GM23338 (cell line): Measurements from ENCODE around the gene GIPC2. TPM values are rescaled to one million over a fixed set of nuclear protein-coding genes. Genes with fewer than 3 reads are reported as not detected.

ENCODE experiments used
- ATAC-seq: fragments of 200-7000 bp; cut with Tn5 transposase; 3 replicates; pipeline ENCODE4 v1.9.1; 2020
- DNase-seq: peaks from one replicate; pipeline ENCODE4 v3.0.0-alpha.2; 2015; ENCODE audit warnings: low spot score
- H2AFZ ChIP-seq: fragments of 200-600 bp; sonication (generic); 2 replicates; pipeline ENCODE4 v1.8.0; 2016; ENCODE audit warnings: antibody characterized with exemption, mild to moderate bottlenecking, moderate library complexity
- H3F3A ChIP-seq: fragments of 200-600 bp; sonication (generic); replicated peaks from 2 replicates; pipeline ENCODE4 v1.8.0; 2017; ENCODE audit warnings: antibody characterized with exemption, mixed run types, low read depth
- H3K27ac ChIP-seq: fragments of 200-600 bp; sonication (generic); 2 replicates; pipeline ENCODE4 v1.6.1; 2016; ENCODE audit warnings: low read depth
- H3K27me3 ChIP-seq: fragments of 200-600 bp; sonication (generic); 2 replicates; pipeline ENCODE4 v1.8.0; 2016; ENCODE audit warnings: mild to moderate bottlenecking, mixed run types, moderate library complexity; ENCODE audit not compliant: insufficient read depth
- H3K36me3 ChIP-seq: fragments of 200-600 bp; sonication (generic); 2 replicates; pipeline ENCODE4 v1.8.0; 2016; ENCODE audit warnings: mild to moderate bottlenecking; ENCODE audit not compliant: insufficient read depth
- H3K4me1 ChIP-seq: fragments of 200-600 bp; sonication (generic); 2 replicates; pipeline ENCODE4 v1.8.0; 2016; ENCODE audit warnings: mild to moderate bottlenecking, moderate library complexity; ENCODE audit not compliant: insufficient read depth
- H3K4me2 ChIP-seq: fragments of 200-600 bp; sonication (generic); 2 replicates; pipeline ENCODE4 v1.7.1; 2017; ENCODE audit warnings: mixed run types
- H3K4me3 ChIP-seq: fragments of 200-600 bp; sonication (generic); 2 replicates; pipeline ENCODE4 v1.6.1; 2016; ENCODE audit warnings: mixed run types
- H3K79me2 ChIP-seq: fragments of 200-600 bp; sonication (generic); replicated peaks from 2 replicates; pipeline ENCODE4 v1.8.0; 2017; ENCODE audit warnings: mild to moderate bottlenecking; ENCODE audit not compliant: insufficient read depth
- H3K9me2 ChIP-seq: fragments of 200-600 bp; sonication (generic); 2 replicates; pipeline ENCODE4 v1.8.0; 2017; ENCODE audit not compliant: insufficient read depth
- H4K20me1 ChIP-seq: fragments of 200-600 bp; sonication (generic); replicated peaks from 2 replicates; pipeline ENCODE4 v1.8.0; 2017; ENCODE audit warnings: mild to moderate bottlenecking; ENCODE audit not compliant: insufficient read depth
- H3K27ac Mint-ChIP-seq: 2 replicates; pipeline ENCODE4 v1.8.0; 2020; ENCODE audit warnings: inconsistent platforms, mild to moderate bottlenecking, moderate library complexity, mixed read lengths
- H3K27me3 Mint-ChIP-seq: 3 replicates; pipeline ENCODE4 v1.8.0; 2022; ENCODE audit warnings: low read depth, mild to moderate bottlenecking, moderate library complexity, mixed read lengths, inconsistent platforms; ENCODE audit not compliant: insufficient read depth, poor library complexity
- H3K36me3 Mint-ChIP-seq: 3 replicates; pipeline ENCODE4 v1.8.0; 2021; ENCODE audit warnings: low read depth, mild to moderate bottlenecking, inconsistent platforms, moderate library complexity, mixed read lengths
- H3K4me1 Mint-ChIP-seq: 3 replicates; pipeline ENCODE4 v1.8.0; 2020; ENCODE audit warnings: mild to moderate bottlenecking, inconsistent platforms, mixed read lengths
- H3K4me3 Mint-ChIP-seq: 3 replicates; pipeline ENCODE4 v1.8.0; 2021; ENCODE audit warnings: moderate library complexity, mild to moderate bottlenecking, inconsistent platforms, mixed read lengths
- H3K9me3 Mint-ChIP-seq: 3 replicates; pipeline ENCODE4 v1.8.0; 2020; ENCODE audit warnings: moderate library complexity, mild to moderate bottlenecking, inconsistent platforms, mixed read lengths
- EZH2phosphoT487 ChIP-seq: fragments of 200-600 bp; sonication (generic); IDR thresholded peaks from one replicate; pipeline ENCODE4 v1.8.1; 2018; ENCODE audit warnings: antibody characterized with exemption; ENCODE audit not compliant: unreplicated experiment
- NANOG ChIP-seq: IDR thresholded peaks from 2 replicates; pipeline ENCODE4 v1.6.1; 2016; ENCODE audit warnings: antibody characterized with exemption, borderline replicate concordance
- ZNF114 ChIP-seq: fragments of 250-450 bp; sonication (Bioruptor Pico); IDR thresholded peaks from 2 replicates; pipeline ENCODE4 v1.5.0; 2020; ENCODE audit warnings: mild to moderate bottlenecking, moderate library complexity
- polyA plus RNA-seq: library from polyadenylated mRNA; unstranded; fragments of >200 nt; fragmentation: Nextera tagmentation; extraction: Ambion mirVana; gene quantifications from 2 replicates; pipeline ENCODE4 v1.2.1, GENCODE V29; 2016
- total RNA-seq: library from RNA; depleted of rRNA; stranded (reverse); fragments of >200 nt; shearing (Covaris generic); gene quantifications from 2 replicates; pipeline ENCODE4 v1.2.3, GENCODE V29; 2014
- TF ChIP-seq, protein P1 (sequence below): IDR thresholded peaks from one replicate; pipeline ENCODE4 v1.6.1; 2018; ENCODE audit warnings: antibody characterized with exemption; ENCODE audit not compliant: unreplicated experiment
- TF ChIP-seq, protein P2 (sequence below), 2 experiments: fragments of 200-600 bp in 1 of 2; sonication (generic) in 1 of 2; conservative IDR thresholded peaks; 2 replicates each; pipeline versions ENCODE4 v1.5.1 to v1.6.1; 2016 to 2017; ENCODE audit warnings: antibody characterized with exemption in 2 of 2, low read depth in 2 of 2, mild to moderate bottlenecking in 2 of 2, moderate library complexity in 1 of 2
- TF ChIP-seq, protein P3 (sequence below): fragments of 250-450 bp; sonication (Bioruptor Pico); IDR thresholded peaks from 2 replicates; pipeline ENCODE4 v1.5.0; 2020; ENCODE audit warnings: mild to moderate bottlenecking, moderate library complexity

Gene GIPC2
- total and polyA plus RNA-seq, 2 experiments from 2014 or later = 1.2 to 1.5 TPM

DNA sequence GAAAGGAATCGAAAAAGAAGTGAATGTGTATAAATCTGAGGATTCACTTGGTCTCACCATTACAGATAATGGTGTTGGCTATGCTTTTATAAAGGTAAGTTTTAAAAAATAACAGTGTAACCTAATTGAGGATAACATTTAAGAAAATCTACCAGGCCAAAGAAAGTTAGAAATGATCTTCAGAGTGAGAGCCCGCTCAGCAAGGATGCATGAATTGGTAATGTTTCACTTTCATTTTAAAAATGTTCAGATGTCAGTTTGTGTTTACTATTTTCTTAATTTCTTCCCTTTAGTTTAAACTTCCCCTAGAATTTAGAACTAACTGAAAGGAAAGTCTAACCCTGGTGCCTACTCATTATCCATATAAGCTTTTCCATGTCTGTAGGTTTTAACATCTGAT, 35.0 kb downstream of the GIPC2 start:
- H3K9me2 ChIP-seq = no peaks in the 10 kb centered on the region
- ATAC-seq = no peak

More for the DNA sequence above, 35.0 kb downstream of the GIPC2 start:
- peaks cover 5% of the 10 kb centered on the region; the same call in 1 of the 2 replicates for H3K4me1 ChIP-seq
- no peaks in the 10 kb centered on the region for H3K36me3 Mint-ChIP-seq
- H3K9me3 Mint-ChIP-seq = peaks cover 3% of the 10 kb centered on the region; the same call in 1 of the 3 replicates
- H3K27ac Mint-ChIP-seq = no peak overlapping the region
- H2AFZ ChIP-seq = no peak overlapping the region
- no peaks in the 10 kb centered on the region for H3K79me2 ChIP-seq
- H3K36me3 ChIP-seq = no peaks in the 10 kb centered on the region
- no peaks in the 10 kb centered on the region for H3K27me3 ChIP-seq
- no peak overlapping the region for H3K4me3 ChIP-seq
- peaks cover 12% of the 10 kb centered on the region for H3K4me1 Mint-ChIP-seq
- no peaks in the 10 kb centered on the region for H3K27me3 Mint-ChIP-seq
- no peak overlapping the region for H3K4me2 ChIP-seq
- DNase-seq = no peak
- no peaks in the 10 kb centered on the region for H3F3A ChIP-seq
- no peak overlapping the region for H3K27ac ChIP-seq
- TF ChIP-seq NANOG = no peak
- TF ChIP-seq ZNF114 (CRISPR knock-in tag) = no peak
- TF ChIP-seq, protein P1, sequence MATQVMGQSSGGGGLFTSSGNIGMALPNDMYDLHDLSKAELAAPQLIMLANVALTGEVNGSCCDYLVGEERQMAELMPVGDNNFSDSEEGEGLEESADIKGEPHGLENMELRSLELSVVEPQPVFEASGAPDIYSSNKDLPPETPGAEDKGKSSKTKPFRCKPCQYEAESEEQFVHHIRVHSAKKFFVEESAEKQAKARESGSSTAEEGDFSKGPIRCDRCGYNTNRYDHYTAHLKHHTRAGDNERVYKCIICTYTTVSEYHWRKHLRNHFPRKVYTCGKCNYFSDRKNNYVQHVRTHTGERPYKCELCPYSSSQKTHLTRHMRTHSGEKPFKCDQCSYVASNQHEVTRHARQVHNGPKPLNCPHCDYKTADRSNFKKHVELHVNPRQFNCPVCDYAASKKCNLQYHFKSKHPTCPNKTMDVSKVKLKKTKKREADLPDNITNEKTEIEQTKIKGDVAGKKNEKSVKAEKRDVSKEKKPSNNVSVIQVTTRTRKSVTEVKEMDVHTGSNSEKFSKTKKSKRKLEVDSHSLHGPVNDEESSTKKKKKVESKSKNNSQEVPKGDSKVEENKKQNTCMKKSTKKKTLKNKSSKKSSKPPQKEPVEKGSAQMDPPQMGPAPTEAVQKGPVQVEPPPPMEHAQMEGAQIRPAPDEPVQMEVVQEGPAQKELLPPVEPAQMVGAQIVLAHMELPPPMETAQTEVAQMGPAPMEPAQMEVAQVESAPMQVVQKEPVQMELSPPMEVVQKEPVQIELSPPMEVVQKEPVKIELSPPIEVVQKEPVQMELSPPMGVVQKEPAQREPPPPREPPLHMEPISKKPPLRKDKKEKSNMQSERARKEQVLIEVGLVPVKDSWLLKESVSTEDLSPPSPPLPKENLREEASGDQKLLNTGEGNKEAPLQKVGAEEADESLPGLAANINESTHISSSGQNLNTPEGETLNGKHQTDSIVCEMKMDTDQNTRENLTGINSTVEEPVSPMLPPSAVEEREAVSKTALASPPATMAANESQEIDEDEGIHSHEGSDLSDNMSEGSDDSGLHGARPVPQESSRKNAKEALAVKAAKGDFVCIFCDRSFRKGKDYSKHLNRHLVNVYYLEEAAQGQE = no peak
- TF ChIP-seq EZH2phosphoT487 = no peak
- TF ChIP-seq, protein P2, sequence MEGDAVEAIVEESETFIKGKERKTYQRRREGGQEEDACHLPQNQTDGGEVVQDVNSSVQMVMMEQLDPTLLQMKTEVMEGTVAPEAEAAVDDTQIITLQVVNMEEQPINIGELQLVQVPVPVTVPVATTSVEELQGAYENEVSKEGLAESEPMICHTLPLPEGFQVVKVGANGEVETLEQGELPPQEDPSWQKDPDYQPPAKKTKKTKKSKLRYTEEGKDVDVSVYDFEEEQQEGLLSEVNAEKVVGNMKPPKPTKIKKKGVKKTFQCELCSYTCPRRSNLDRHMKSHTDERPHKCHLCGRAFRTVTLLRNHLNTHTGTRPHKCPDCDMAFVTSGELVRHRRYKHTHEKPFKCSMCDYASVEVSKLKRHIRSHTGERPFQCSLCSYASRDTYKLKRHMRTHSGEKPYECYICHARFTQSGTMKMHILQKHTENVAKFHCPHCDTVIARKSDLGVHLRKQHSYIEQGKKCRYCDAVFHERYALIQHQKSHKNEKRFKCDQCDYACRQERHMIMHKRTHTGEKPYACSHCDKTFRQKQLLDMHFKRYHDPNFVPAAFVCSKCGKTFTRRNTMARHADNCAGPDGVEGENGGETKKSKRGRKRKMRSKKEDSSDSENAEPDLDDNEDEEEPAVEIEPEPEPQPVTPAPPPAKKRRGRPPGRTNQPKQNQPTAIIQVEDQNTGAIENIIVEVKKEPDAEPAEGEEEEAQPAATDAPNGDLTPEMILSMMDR (conservative IDR thresholded peaks at IDR 0.05; ENCODE audit: low read depth in 2 of 2) = no peak
- TF ChIP-seq, protein P3, sequence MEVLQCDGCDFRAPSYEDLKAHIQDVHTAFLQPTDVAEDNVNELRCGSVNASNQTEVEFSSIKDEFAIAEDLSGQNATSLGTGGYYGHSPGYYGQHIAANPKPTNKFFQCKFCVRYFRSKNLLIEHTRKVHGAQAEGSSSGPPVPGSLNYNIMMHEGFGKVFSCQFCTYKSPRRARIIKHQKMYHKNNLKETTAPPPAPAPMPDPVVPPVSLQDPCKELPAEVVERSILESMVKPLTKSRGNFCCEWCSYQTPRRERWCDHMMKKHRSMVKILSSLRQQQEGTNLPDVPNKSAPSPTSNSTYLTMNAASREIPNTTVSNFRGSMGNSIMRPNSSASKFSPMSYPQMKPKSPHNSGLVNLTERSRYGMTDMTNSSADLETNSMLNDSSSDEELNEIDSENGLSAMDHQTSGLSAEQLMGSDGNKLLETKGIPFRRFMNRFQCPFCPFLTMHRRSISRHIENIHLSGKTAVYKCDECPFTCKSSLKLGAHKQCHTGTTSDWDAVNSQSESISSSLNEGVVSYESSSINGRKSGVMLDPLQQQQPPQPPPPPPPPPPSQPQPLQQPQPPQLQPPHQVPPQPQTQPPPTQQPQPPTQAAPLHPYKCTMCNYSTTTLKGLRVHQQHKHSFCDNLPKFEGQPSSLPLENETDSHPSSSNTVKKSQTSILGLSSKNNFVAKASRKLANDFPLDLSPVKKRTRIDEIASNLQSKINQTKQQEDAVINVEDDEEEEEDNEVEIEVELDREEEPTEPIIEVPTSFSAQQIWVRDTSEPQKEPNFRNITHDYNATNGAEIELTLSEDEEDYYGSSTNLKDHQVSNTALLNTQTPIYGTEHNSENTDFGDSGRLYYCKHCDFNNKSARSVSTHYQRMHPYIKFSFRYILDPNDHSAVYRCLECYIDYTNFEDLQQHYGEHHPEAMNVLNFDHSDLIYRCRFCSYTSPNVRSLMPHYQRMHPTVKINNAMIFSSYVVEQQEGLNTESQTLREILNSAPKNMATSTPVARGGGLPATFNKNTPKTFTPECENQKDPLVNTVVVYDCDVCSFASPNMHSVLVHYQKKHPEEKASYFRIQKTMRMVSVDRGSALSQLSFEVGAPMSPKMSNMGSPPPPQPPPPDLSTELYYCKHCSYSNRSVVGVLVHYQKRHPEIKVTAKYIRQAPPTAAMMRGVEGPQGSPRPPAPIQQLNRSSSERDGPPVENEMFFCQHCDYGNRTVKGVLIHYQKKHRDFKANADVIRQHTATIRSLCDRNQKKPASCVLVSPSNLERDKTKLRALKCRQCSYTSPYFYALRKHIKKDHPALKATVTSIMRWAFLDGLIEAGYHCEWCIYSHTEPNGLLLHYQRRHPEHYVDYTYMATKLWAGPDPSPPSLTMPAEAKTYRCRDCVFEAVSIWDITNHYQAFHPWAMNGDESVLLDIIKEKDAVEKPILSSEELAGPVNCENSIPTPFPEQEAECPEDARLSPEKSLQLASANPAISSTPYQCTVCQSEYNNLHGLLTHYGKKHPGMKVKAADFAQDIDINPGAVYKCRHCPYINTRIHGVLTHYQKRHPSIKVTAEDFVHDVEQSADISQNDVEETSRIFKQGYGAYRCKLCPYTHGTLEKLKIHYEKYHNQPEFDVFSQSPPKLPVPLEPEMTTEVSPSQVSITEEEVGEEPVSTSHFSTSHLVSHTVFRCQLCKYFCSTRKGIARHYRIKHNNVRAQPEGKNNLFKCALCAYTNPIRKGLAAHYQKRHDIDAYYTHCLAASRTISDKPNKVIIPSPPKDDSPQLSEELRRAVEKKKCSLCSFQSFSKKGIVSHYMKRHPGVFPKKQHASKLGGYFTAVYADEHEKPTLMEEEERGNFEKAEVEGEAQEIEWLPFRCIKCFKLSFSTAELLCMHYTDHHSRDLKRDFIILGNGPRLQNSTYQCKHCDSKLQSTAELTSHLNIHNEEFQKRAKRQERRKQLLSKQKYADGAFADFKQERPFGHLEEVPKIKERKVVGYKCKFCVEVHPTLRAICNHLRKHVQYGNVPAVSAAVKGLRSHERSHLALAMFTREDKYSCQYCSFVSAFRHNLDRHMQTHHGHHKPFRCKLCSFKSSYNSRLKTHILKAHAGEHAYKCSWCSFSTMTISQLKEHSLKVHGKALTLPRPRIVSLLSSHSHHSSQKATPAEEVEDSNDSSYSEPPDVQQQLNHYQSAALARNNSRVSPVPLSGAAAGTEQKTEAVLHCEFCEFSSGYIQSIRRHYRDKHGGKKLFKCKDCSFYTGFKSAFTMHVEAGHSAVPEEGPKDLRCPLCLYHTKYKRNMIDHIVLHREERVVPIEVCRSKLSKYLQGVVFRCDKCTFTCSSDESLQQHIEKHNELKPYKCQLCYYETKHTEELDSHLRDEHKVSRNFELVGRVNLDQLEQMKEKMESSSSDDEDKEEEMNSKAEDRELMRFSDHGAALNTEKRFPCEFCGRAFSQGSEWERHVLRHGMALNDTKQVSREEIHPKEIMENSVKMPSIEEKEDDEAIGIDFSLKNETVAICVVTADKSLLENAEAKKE (CRISPR knock-in tag) = no peak
- H3K4me3 Mint-ChIP-seq = no peak overlapping the region
- H4K20me1 ChIP-seq = no peaks in the 10 kb centered on the region
